Neural progenitor cell (in vitro differentiated cells): ENCODE results near the gene CCSER1.

Experiments used
- EZH2phosphoT487 ChIP-seq: fragments of 200-600 bp; sonication (generic); IDR thresholded peaks from 2 replicates; pipeline ENCODE4 v1.6.1; 2017; ENCODE audit warnings: antibody characterized with exemption
- TF ChIP-seq, protein P1 (sequence below): fragments of 200-600 bp; sonication (generic); IDR thresholded peaks from 2 replicates; pipeline ENCODE4 v1.5.1; 2017; ENCODE audit warnings: antibody characterized with exemption, mild to moderate bottlenecking

- TF ChIP-seq, protein P1, sequence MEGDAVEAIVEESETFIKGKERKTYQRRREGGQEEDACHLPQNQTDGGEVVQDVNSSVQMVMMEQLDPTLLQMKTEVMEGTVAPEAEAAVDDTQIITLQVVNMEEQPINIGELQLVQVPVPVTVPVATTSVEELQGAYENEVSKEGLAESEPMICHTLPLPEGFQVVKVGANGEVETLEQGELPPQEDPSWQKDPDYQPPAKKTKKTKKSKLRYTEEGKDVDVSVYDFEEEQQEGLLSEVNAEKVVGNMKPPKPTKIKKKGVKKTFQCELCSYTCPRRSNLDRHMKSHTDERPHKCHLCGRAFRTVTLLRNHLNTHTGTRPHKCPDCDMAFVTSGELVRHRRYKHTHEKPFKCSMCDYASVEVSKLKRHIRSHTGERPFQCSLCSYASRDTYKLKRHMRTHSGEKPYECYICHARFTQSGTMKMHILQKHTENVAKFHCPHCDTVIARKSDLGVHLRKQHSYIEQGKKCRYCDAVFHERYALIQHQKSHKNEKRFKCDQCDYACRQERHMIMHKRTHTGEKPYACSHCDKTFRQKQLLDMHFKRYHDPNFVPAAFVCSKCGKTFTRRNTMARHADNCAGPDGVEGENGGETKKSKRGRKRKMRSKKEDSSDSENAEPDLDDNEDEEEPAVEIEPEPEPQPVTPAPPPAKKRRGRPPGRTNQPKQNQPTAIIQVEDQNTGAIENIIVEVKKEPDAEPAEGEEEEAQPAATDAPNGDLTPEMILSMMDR, result no peak
- TF ChIP-seq EZH2phosphoT487, result no peak
These were observed 689.6 kb downstream of the CCSER1 start for GRCh38 chr4:90816754-90817153.
